ENCODE data around the gene HOXD13.

HOXD13 gene

GRCh38 chr2:176085861-176086771, 6.4 kb upstream of the HOXD13 start:
- peaks cover 7% of the 10 kb centered on the region for H3K4me1 Mint-ChIP-seq (ENCODE audit: low read depth)
- no peak overlapping the region for H3K27ac Mint-ChIP-seq
- H3K4me3 Mint-ChIP-seq: no peak overlapping the region
- no peaks in the 10 kb centered on the region for H3K9me3 Mint-ChIP-seq
- peaks cover 3% of the 10 kb centered on the region for H3K36me3 Mint-ChIP-seq (ENCODE audit: low read depth)
- peaks cover 96% of the 10 kb centered on the region for H3K27me3 Mint-ChIP-seq (ENCODE audit: low read depth)
- no peak for DNase-seq (ENCODE audit: low spot score)

GRCh38 chr2:176087330-176088047, 5.0 kb upstream of the HOXD13 start:
- H3K4me3 Mint-ChIP-seq: no peak overlapping the region
- H3K4me1 Mint-ChIP-seq (ENCODE audit: low read depth): peaks cover 10% of the 10 kb centered on the region
- peaks cover 95% of the 10 kb centered on the region for H3K27me3 Mint-ChIP-seq (ENCODE audit: low read depth)
- no peak overlapping the region for H3K27ac Mint-ChIP-seq
- no peak for DNase-seq (ENCODE audit: low spot score)
- H3K36me3 Mint-ChIP-seq (ENCODE audit: low read depth): no peaks in the 10 kb centered on the region
- no peaks in the 10 kb centered on the region for H3K9me3 Mint-ChIP-seq

- Mint-ChIP-seq H3K4me1 (ENCODE audit: low read depth) (peaks cover 7% of the 10 kb centered on the region), H3K27me3 (ENCODE audit: low read depth) (peaks cover 90% of the 10 kb centered on the region), H3K9me3 (no peaks in the 10 kb centered on the region), H3K36me3 (ENCODE audit: low read depth) (no peaks in the 10 kb centered on the region), H3K4me3 (peak overlapping the region; percentile 40), H3K27ac (no peak overlapping the region)
- no peak for DNase-seq (ENCODE audit: low spot score)
Measured at GRCh38 chr2:176088048-176088936, 4.2 kb upstream of the HOXD13 start.

GRCh38 chr2:176088937-176089842, 3.3 kb upstream of the HOXD13 start:
- no peaks in the 10 kb centered on the region for H3K9me3 Mint-ChIP-seq
- H3K4me1 Mint-ChIP-seq (ENCODE audit: low read depth): peaks cover 10% of the 10 kb centered on the region
- H3K27ac Mint-ChIP-seq: no peak overlapping the region
- DNase-seq (ENCODE audit: low spot score): no peak
- H3K36me3 Mint-ChIP-seq (ENCODE audit: low read depth): no peaks in the 10 kb centered on the region
- no peak overlapping the region for H3K4me3 Mint-ChIP-seq
- peaks cover 90% of the 10 kb centered on the region for H3K27me3 Mint-ChIP-seq (ENCODE audit: low read depth)

GRCh38 chr2:176089843-176090395, 2.6 kb upstream of the HOXD13 start:
- no peak for DNase-seq (ENCODE audit: low spot score)
- H3K4me1 Mint-ChIP-seq (ENCODE audit: low read depth): peaks cover 10% of the 10 kb centered on the region
- H3K27me3 Mint-ChIP-seq (ENCODE audit: low read depth): peaks cover 91% of the 10 kb centered on the region
- no peak overlapping the region for H3K4me3 Mint-ChIP-seq
- H3K27ac Mint-ChIP-seq: no peak overlapping the region
- H3K9me3 Mint-ChIP-seq: no peaks in the 10 kb centered on the region
- H3K36me3 Mint-ChIP-seq (ENCODE audit: low read depth): no peaks in the 10 kb centered on the region

- DNase-seq (ENCODE audit: low spot score): no peak
- no peak overlapping the region for H3K27ac Mint-ChIP-seq
- H3K4me1 Mint-ChIP-seq (ENCODE audit: low read depth): peaks cover 10% of the 10 kb centered on the region
- no peaks in the 10 kb centered on the region for H3K36me3 Mint-ChIP-seq (ENCODE audit: low read depth)
- H3K27me3 Mint-ChIP-seq (ENCODE audit: low read depth): peaks cover 91% of the 10 kb centered on the region
- H3K9me3 Mint-ChIP-seq: no peaks in the 10 kb centered on the region
- no peak overlapping the region for H3K4me3 Mint-ChIP-seq
Measured at GRCh38 chr2:176090862-176091261, 1.7 kb upstream of the HOXD13 start.

GRCh38 chr2:176091329-176092258, 927 bp upstream of the HOXD13 start:
- H3K36me3 Mint-ChIP-seq (ENCODE audit: low read depth): no peaks in the 10 kb centered on the region
- H3K4me1 Mint-ChIP-seq (ENCODE audit: low read depth): peaks cover 12% of the 10 kb centered on the region
- H3K27me3 Mint-ChIP-seq (ENCODE audit: low read depth): peaks cover 92% of the 10 kb centered on the region
- H3K4me3 Mint-ChIP-seq: peak overlapping the region; percentile 29
- no peaks in the 10 kb centered on the region for H3K9me3 Mint-ChIP-seq
- DNase-seq (ENCODE audit: low spot score): no peak
- H3K27ac Mint-ChIP-seq: peak overlapping the region; percentile 69

GRCh38 chr2:176093145-176093897, 800 bp downstream of the HOXD13 start:
- no peaks in the 10 kb centered on the region for H3K9me3 Mint-ChIP-seq
- H3K4me3 Mint-ChIP-seq: no peak overlapping the region
- H3K27ac Mint-ChIP-seq: peak overlapping the region; percentile 68
- no peaks in the 10 kb centered on the region for H3K36me3 Mint-ChIP-seq (ENCODE audit: low read depth)
- H3K27me3 Mint-ChIP-seq (ENCODE audit: low read depth): peaks cover 92% of the 10 kb centered on the region
- peaks cover 16% of the 10 kb centered on the region for H3K4me1 Mint-ChIP-seq (ENCODE audit: low read depth)
- no peak for DNase-seq (ENCODE audit: low spot score)

GRCh38 chr2:176093898-176094249, 1.4 kb downstream of the HOXD13 start:
- Mint-ChIP-seq H3K9me3 (no peaks in the 10 kb centered on the region), H3K36me3 (ENCODE audit: low read depth) (no peaks in the 10 kb centered on the region), H3K27me3 (ENCODE audit: low read depth) (peaks cover 92% of the 10 kb centered on the region), H3K4me3 (no peak overlapping the region), H3K27ac (peak overlapping the region; percentile 68), H3K4me1 (ENCODE audit: low read depth) (peaks cover 14% of the 10 kb centered on the region)
- DNase-seq (ENCODE audit: low spot score): no peak

- no peaks in the 10 kb centered on the region for H3K9me3 Mint-ChIP-seq
- DNase-seq (ENCODE audit: low spot score): no peak
- no peak overlapping the region for H3K4me3 Mint-ChIP-seq
- peaks cover 92% of the 10 kb centered on the region for H3K27me3 Mint-ChIP-seq (ENCODE audit: low read depth)
- H3K27ac Mint-ChIP-seq: no peak overlapping the region
- H3K36me3 Mint-ChIP-seq (ENCODE audit: low read depth): no peaks in the 10 kb centered on the region
- peaks cover 14% of the 10 kb centered on the region for H3K4me1 Mint-ChIP-seq (ENCODE audit: low read depth)
Measured at GRCh38 chr2:176094349-176094748, 1.8 kb downstream of the HOXD13 start.

- Mint-ChIP-seq H3K36me3 (ENCODE audit: low read depth) (no peaks in the 10 kb centered on the region), H3K9me3 (no peaks in the 10 kb centered on the region), H3K27me3 (ENCODE audit: low read depth) (peaks cover 89% of the 10 kb centered on the region), H3K4me1 (ENCODE audit: low read depth) (peaks cover 14% of the 10 kb centered on the region), H3K27ac (no peak overlapping the region), H3K4me3 (no peak overlapping the region)
- no peak for DNase-seq (ENCODE audit: low spot score)
Measured at GRCh38 chr2:176095421-176095820, 2.9 kb downstream of the HOXD13 start.
